HepG2 (cell line): ENCODE data around the gene ADAM10. TPM values are rescaled to one million over a fixed set of nuclear protein-coding genes. Genes with fewer than 3 reads are reported as not detected.

Experiments used
- CAMTA2 ChIP-seq: sonication (generic); formaldehyde crosslinking; IDR thresholded peaks from 2 replicates; pipeline ENCODE4 v1.4.0; 2020; ENCODE audit warnings: mild to moderate bottlenecking, missing genetic modification reagents, borderline replicate concordance
- HMG20B ChIP-seq: conservative IDR thresholded peaks from 2 replicates; pipeline ENCODE4 v1.6.1; 2016; ENCODE audit warnings: missing genetic modification reagents, missing compliant biosample characterization
- MBD4 ChIP-seq: IDR thresholded peaks from 2 replicates; pipeline ENCODE4 v1.6.1; 2012; ENCODE audit warnings: low read length, inconsistent platforms, borderline replicate concordance
- NCOR1 ChIP-seq: fragments of 200-600 bp; sonication (generic); IDR thresholded peaks from 2 replicates; pipeline ENCODE4 v1.7.0; 2017; ENCODE audit warnings: antibody characterized with exemption, low read length, borderline replicate concordance
- PAF1 ChIP-seq: IDR thresholded peaks from 2 replicates; pipeline ENCODE4 v1.6.1; 2016; ENCODE audit warnings: missing genetic modification reagents, missing compliant biosample characterization
- SKI ChIP-seq: fragments of 450-650 bp; IDR thresholded peaks from one replicate; pipeline ENCODE4 v1.6.1; 2018; ENCODE audit warnings: mild to moderate bottlenecking; ENCODE audit not compliant: partially characterized antibody
- SMC3 ChIP-seq: IDR thresholded peaks from 2 replicates; pipeline ENCODE4 v1.6.1; 2011; ENCODE audit warnings: low read length, improper control_type of control experiment
- U2AF1 ChIP-seq: fragments of 200-400 bp; formaldehyde crosslinking; optimal IDR thresholded peaks from 2 replicates; pipeline ENCODE3; 2017; ENCODE audit warnings: mild to moderate bottlenecking, low read depth, low read length
- ZNF282 ChIP-seq: fragments of 450-650 bp; IDR thresholded peaks from 2 replicates; pipeline ENCODE4 v1.6.1; 2018; ENCODE audit not compliant: partially characterized antibody
- ZNF292 ChIP-seq: sonication (generic); formaldehyde crosslinking; IDR thresholded peaks from 2 replicates; pipeline ENCODE4 v1.8.1; 2022; ENCODE audit warnings: mild to moderate bottlenecking, low read depth, missing genetic modification reagents, borderline replicate concordance
- ZNF441 ChIP-seq: sonication (generic); formaldehyde crosslinking; IDR thresholded peaks from 2 replicates; pipeline ENCODE4 v1.7.0; 2021; ENCODE audit warnings: missing genetic modification reagents, borderline replicate concordance
- ZNF510 ChIP-seq: sonication (generic); formaldehyde crosslinking; IDR thresholded peaks from 2 replicates; pipeline ENCODE4 v1.4.0; 2020; ENCODE audit warnings: low read depth, mild to moderate bottlenecking, missing genetic modification reagents
- ZNF549 ChIP-seq: sonication (generic); formaldehyde crosslinking; IDR thresholded peaks from 2 replicates; pipeline ENCODE4 v1.5.0; 2020; ENCODE audit warnings: missing genetic modification reagents
- ZNF746 ChIP-seq: sonication (generic); formaldehyde crosslinking; IDR thresholded peaks from 2 replicates; pipeline ENCODE4 v1.8.0; 2022; ENCODE audit warnings: mild to moderate bottlenecking, missing genetic modification reagents
- ZNF777 ChIP-seq: sonication (generic); formaldehyde crosslinking; IDR thresholded peaks from 2 replicates; pipeline ENCODE4 v1.4.0; 2020; ENCODE audit warnings: missing genetic modification reagents
- polyA plus RNA-seq, 8 experiments: library from polyadenylated mRNA; depleted of rRNA in 3 of 8; stranded (reverse) in 7 of 8; unstranded in 1 of 8; fragments of >200 nt; fragmentation: Illumina TruSeq in 4 of 8; extraction: Trizol in 4 of 8; gene quantifications; 2 replicates each; pipeline versions ENCODE4 v1.2.1 to v1.2.3, GENCODE V29; 2011 to 2016; ENCODE audit warnings: low read depth in 4 of 8, missing spikeins in 1 of 8, mixed read lengths in 1 of 8; ENCODE audit not compliant: insufficient read depth in 1 of 8
- total RNA-seq, 5 experiments: library from RNA; depleted of rRNA; stranded (reverse); fragments of >200 nt; fragmentation: Illumina TruSeq; extraction: Trizol; gene quantifications; 2 replicates each; pipeline ENCODE4 v1.2.3, GENCODE V29; 2016; ENCODE audit warnings: low read depth in 1 of 5
- TF ChIP-seq, protein P1 (sequence below): sonication (generic); formaldehyde crosslinking; IDR thresholded peaks from 2 replicates; pipeline ENCODE4 v1.5.0; 2020; ENCODE audit warnings: mild to moderate bottlenecking, low read depth, missing genetic modification reagents, borderline replicate concordance
- TF ChIP-seq, protein P2 (sequence below): sonication (generic); formaldehyde crosslinking; IDR thresholded peaks from 2 replicates; pipeline ENCODE4 v1.5.0; 2020; ENCODE audit warnings: mild to moderate bottlenecking, missing genetic modification reagents, moderate library complexity
- TF ChIP-seq, protein P3 (sequence below): sonication (generic); formaldehyde crosslinking; IDR thresholded peaks from 2 replicates; pipeline ENCODE4 v1.8.0; 2022; ENCODE audit warnings: mild to moderate bottlenecking, missing genetic modification reagents, moderate library complexity
- TF ChIP-seq, protein P4 (sequence below): sonication (generic); formaldehyde crosslinking; IDR thresholded peaks from 2 replicates; pipeline ENCODE4 v1.4.0; 2020; ENCODE audit warnings: missing genetic modification reagents, mild to moderate bottlenecking, borderline replicate concordance
- TF ChIP-seq, protein P5 (sequence below): sonication (generic); formaldehyde crosslinking; IDR thresholded peaks from 2 replicates; pipeline ENCODE4 v1.8.0; 2022; ENCODE audit warnings: low read depth, missing genetic modification reagents
- TF ChIP-seq, protein P6 (sequence below): sonication (generic); formaldehyde crosslinking; conservative IDR thresholded peaks from 2 replicates; pipeline ENCODE4 v1.8.1; 2023; ENCODE audit warnings: missing genetic modification reagents

Gene ADAM10
- total and polyA plus RNA-seq, 2 of the 13 experiments (the other 11 are each of a cell fraction or from before 2014, with no cell fraction given): 92.7 to 125 TPM

DNA sequence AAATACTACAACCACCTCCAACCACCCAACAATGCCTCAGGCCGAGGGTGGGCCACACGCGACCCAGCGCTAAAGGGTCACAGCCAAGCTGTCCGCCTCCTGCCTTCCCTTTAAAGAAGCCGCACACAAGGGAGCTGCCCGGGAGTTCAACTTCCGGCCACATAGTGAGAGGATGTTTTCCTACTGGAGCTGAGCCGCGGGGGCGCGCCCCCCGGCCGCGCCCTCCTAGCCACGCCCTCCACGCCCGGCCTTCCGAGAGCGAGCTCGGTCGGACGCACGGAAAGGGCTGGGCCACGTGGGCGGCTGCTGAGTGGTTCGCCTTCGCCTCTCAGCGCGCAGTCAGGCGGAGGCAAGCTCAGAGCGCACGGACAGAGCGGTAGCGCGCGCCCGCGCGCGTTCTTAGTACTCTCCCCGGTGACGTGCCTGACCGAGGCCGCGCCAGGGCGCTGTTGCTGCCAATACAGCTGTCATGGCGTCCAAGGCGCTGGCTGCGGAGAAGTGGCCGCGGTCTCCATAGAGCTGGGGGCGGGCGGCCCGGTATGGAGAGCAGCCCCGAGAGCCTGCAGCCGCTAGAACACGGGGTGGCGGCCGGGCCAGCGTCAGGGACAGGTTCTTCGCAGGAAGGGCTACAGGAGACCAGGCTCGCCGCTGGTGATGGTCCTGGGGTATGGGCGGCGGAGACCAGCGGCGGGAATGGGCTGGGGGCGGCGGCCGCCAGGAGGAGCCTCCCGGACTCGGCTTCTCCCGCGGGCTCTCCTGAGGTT, 21.5 kb upstream of the ADAM10 start, which contains the start of gene MINDY2 (continued):
- TF ChIP-seq, protein P1, sequence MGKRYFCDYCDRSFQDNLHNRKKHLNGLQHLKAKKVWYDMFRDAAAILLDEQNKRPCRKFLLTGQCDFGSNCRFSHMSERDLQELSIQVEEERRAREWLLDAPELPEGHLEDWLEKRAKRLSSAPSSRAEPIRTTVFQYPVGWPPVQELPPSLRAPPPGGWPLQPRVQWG (CRISPR knock-in tag): no peak
- TF ChIP-seq ZNF441 (CRISPR knock-in tag): peak; percentile 46; the same call in 1 of the 2 replicates
- TF ChIP-seq, protein P2, sequence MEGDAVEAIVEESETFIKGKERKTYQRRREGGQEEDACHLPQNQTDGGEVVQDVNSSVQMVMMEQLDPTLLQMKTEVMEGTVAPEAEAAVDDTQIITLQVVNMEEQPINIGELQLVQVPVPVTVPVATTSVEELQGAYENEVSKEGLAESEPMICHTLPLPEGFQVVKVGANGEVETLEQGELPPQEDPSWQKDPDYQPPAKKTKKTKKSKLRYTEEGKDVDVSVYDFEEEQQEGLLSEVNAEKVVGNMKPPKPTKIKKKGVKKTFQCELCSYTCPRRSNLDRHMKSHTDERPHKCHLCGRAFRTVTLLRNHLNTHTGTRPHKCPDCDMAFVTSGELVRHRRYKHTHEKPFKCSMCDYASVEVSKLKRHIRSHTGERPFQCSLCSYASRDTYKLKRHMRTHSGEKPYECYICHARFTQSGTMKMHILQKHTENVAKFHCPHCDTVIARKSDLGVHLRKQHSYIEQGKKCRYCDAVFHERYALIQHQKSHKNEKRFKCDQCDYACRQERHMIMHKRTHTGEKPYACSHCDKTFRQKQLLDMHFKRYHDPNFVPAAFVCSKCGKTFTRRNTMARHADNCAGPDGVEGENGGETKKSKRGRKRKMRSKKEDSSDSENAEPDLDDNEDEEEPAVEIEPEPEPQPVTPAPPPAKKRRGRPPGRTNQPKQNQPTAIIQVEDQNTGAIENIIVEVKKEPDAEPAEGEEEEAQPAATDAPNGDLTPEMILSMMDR (CRISPR knock-in tag): peak; percentile 74
- peak; percentile 86 for TF ChIP-seq ZNF777 (CRISPR knock-in tag)
- no peak for TF ChIP-seq ZNF549 (CRISPR knock-in tag)
- no peak for TF ChIP-seq PAF1 (CRISPR knock-in tag)
- TF ChIP-seq, protein P3, sequence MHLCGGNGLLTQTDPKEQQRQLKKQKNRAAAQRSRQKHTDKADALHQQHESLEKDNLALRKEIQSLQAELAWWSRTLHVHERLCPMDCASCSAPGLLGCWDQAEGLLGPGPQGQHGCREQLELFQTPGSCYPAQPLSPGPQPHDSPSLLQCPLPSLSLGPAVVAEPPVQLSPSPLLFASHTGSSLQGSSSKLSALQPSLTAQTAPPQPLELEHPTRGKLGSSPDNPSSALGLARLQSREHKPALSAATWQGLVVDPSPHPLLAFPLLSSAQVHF (CRISPR knock-in tag): 0 out of 2 replicates have a peak, but pooled peaks have one; percentile 89
- TF ChIP-seq MBD4: no peak
- peak; percentile 21 for TF ChIP-seq SKI
- peak; percentile 71; the same call in 1 of the 2 replicates for TF ChIP-seq NCOR1
- peak; percentile 46 for TF ChIP-seq ZNF292
- TF ChIP-seq U2AF1: peak; percentile 41
- no peak for TF ChIP-seq CAMTA2 (CRISPR knock-in tag)
- TF ChIP-seq, protein P4, sequence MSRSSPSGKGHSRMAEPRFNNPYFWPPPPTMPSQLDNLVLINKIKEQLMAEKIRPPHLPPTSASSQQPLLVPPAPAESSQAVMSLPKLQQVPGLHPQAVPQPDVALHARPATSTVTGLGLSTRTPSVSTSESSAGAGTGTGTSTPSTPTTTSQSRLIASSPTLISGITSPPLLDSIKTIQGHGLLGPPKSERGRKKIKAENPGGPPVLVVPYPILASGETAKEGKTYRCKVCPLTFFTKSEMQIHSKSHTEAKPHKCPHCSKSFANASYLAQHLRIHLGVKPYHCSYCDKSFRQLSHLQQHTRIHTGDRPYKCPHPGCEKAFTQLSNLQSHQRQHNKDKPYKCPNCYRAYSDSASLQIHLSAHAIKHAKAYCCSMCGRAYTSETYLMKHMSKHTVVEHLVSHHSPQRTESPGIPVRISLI (CRISPR knock-in tag): no peak
- peak; percentile 90 for TF ChIP-seq ZNF510 (CRISPR knock-in tag)
- TF ChIP-seq HMG20B (CRISPR knock-in tag): 0 out of 2 replicates have a peak, but pooled peaks have one; percentile 54
- TF ChIP-seq ZNF282: no peak
- TF ChIP-seq, protein P5, sequence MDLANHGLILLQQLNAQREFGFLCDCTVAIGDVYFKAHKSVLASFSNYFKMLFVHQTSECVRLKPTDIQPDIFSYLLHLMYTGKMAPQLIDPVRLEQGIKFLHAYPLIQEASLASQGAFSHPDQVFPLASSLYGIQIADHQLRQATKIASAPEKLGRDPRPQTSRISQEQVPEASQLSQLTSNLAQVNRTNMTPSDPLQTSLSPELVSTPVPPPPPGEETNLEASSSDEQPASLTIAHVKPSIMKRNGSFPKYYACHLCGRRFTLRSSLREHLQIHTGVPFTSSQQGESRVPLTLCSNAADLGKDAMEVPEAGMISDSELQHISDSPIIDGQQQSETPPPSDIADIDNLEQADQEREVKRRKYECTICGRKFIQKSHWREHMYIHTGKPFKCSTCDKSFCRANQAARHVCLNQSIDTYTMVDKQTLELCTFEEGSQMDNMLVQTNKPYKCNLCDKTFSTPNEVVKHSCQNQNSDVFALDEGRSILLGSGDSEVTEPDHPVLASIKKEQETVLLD (CRISPR knock-in tag): peak; percentile 28; the same call in 1 of the 2 replicates
- TF ChIP-seq, protein P6, sequence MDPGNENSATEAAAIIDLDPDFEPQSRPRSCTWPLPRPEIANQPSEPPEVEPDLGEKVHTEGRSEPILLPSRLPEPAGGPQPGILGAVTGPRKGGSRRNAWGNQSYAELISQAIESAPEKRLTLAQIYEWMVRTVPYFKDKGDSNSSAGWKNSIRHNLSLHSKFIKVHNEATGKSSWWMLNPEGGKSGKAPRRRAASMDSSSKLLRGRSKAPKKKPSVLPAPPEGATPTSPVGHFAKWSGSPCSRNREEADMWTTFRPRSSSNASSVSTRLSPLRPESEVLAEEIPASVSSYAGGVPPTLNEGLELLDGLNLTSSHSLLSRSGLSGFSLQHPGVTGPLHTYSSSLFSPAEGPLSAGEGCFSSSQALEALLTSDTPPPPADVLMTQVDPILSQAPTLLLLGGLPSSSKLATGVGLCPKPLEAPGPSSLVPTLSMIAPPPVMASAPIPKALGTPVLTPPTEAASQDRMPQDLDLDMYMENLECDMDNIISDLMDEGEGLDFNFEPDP: no peak
- no peak for TF ChIP-seq SMC3
- TF ChIP-seq ZNF746: peak; percentile 63; the same call in 1 of the 2 replicates
